ENCODE measurements around the gene KRTAP10-10. TPM values are rescaled to one million over a fixed set of nuclear protein-coding genes. Genes with fewer than 3 reads are reported as not detected.

KRTAP10-10 gene
- total and polyA plus RNA-seq, 2 of the 8 experiments (the other 6 are each of a cell fraction or from before 2014, with no cell fraction given): not detected

- Histone ChIP-seq H3K23me2 (ENCODE audit: low read depth, low read length) (no peaks in the 10 kb centered on the region), H2AK5ac (ENCODE audit: low read depth, low read length) (no peak overlapping the region), H2BK120ac (replicated peaks; ENCODE audit: low read depth, low read length) (no peak overlapping the region), H3K56ac (replicated peaks; ENCODE audit: insufficient read length, low read depth, low read length) (no peak overlapping the region), H3K18ac (ENCODE audit: extremely low read depth, low read length) (no peak overlapping the region), H3K79me1 (ENCODE audit: low read depth, low read length) (no peaks in the 10 kb centered on the region), H3K79me2 (ENCODE audit: control insufficient read depth in 1 of 2, insufficient read depth in 2 of 2, low read length in 2 of 2) (no peaks in the 10 kb centered on the region), H3K14ac (ENCODE audit: insufficient read length) (no peak overlapping the region), H3K27me3 (replicated peaks in 1 of 4; ENCODE audit: control insufficient read depth in 3 of 4, extremely low read depth in 1 of 4, insufficient read depth in 3 of 4, low read length in 3 of 4) (no peaks in the 10 kb centered on the region), H2AFZ (ENCODE audit: low read length) (no peak overlapping the region), H3K27ac (ENCODE audit: low read depth, low read length) (no peak overlapping the region), H3K9ac (replicated peaks in 1 of 4; ENCODE audit: extremely low read depth in 1 of 4, low read depth in 3 of 4, low read length in 3 of 4) (no peak overlapping the region), H4K91ac (replicated peaks; ENCODE audit: insufficient read length, low read length) (no peak overlapping the region), H2BK5ac (ENCODE audit: low read depth, low read length) (no peak overlapping the region), H3K4ac (replicated peaks; ENCODE audit: insufficient read length, low read depth, low read length) (no peak overlapping the region), H2BK20ac (ENCODE audit: low read length) (no peak overlapping the region), H3K4me2 (ENCODE audit: insufficient read depth in 1 of 2, low read depth in 2 of 2, low read length in 2 of 2) (no peak overlapping the region), H4K20me1 (replicated peaks in 1 of 2; ENCODE audit: control insufficient read depth in 1 of 2, insufficient read depth in 2 of 2, low read length in 2 of 2) (no peaks in the 10 kb centered on the region), H4K5ac (ENCODE audit: insufficient read length, low read depth, low read length) (no peak overlapping the region), H4K8ac (ENCODE audit: extremely low read depth, insufficient read depth, low read length) (no peak overlapping the region), H3K9me3 (ENCODE audit: insufficient read depth in 2 of 2, low read depth in 1 of 2, low read length in 1 of 2) (peaks cover 16 to 18% of the 10 kb centered on the region in 2 experiments), H3K36me3 (ENCODE audit: control insufficient read depth in 2 of 4, insufficient read depth in 4 of 4, low read length in 3 of 4) (no peaks in the 10 kb centered on the region), H3K23ac (ENCODE audit: insufficient read length) (no peak overlapping the region), H2BK12ac (ENCODE audit: low read depth, low read length) (no peak overlapping the region), H2BK15ac (ENCODE audit: low read length) (no peak overlapping the region), H3K4me1 (replicated peaks in 1 of 4; ENCODE audit: control insufficient read depth in 3 of 4, insufficient read depth in 4 of 4, low read length in 3 of 4) (no peaks in the 10 kb centered on the region; a peak in 1 of 7 replicates), H3K4me3 (ENCODE audit: extremely low read depth in 1 of 4, insufficient read depth in 2 of 4, low read depth in 3 of 4, low read length in 4 of 4) (no peak overlapping the region)
- 90% methylated on average over 7 of the region's 7 CpGs; no CpG with 5 or more reads in 1 of the 2 experiments for WGBS, 2 experiments (ENCODE audit: extremely low coverage in 1 of 2, insufficient coverage in 1 of 2, insufficient read length in 1 of 2, insufficient replicate concordance in 2 of 2, low coverage in 1 of 2, low lambda C conversion rate in 2 of 2, missing lambda C conversion rate in 1 of 2)
- no peak for FAIRE-seq
- DNase-seq (ENCODE audit: low read depth in 1 of 2, low spot score in 2 of 2): no peak
- POLR2A ChIA-PET (ENCODE audit: partially characterized antibody): no interaction called here
- CTCF ChIA-PET (ENCODE audit: partially characterized antibody): interaction anchor here (1.0 to 2.5 kb wide), 2 partner anchors 9 to 76 kb away, joined by 3 to 5 read pairs; no protein-coding TSS in a partner anchor
- no peak for TF ChIP-seq TBP (IDR thresholded peaks at IDR 0.05; ENCODE audit: low read depth, low read length)
- TF ChIP-seq GTF2F1 (IDR thresholded peaks at IDR 0.05; ENCODE audit: borderline replicate concordance, low read depth, low read length): no peak
- no peak for TF ChIP-seq EP300 (IDR thresholded peaks at IDR 0.05; ENCODE audit: borderline replicate concordance in 1 of 2, low read depth in 2 of 2, low read length in 2 of 2)
- TF ChIP-seq KDM4A (IDR thresholded peaks at IDR 0.05; ENCODE audit: low read depth, low read length, severe bottlenecking): no peak
Measured at GRCh38 chr21:44625756-44626155, 11.4 kb upstream of the KRTAP10-10 start.

All from H1 (cell line).